Muscle of back (tissue), 11 donors: ENCODE data around the gene DIP2C. TPM values are rescaled to one million over a fixed set of nuclear protein-coding genes. Genes with fewer than 3 reads are reported as not detected.

ENCODE experiments used
- DNase-seq, 3 donors: peaks; one replicate each; pipeline versions ENCODE4 v3.0.0 to v3.0.0-alpha.2; 2013
- polyA plus RNA-seq, 10 donors: library from polyadenylated mRNA; unstranded; fragments of 120-200 nt; gene quantifications; one replicate each; pipeline ENCODE4 v1.2.1, GENCODE V29; 2013; ENCODE audit not compliant: insufficient read length in 10 of 10

Gene DIP2C
- polyA plus RNA-seq, 10 donors, result 23.3 to 30.9 (median 25.9) TPM

- DNase-seq, result no peak
Observed at GRCh38 chr10:613271-614138, 76.0 kb downstream of the DIP2C start.

GRCh38 chr10:612696-613095, 76.8 kb downstream of the DIP2C start:
- no peak for DNase-seq

GRCh38 chr10:610642-611305, 78.7 kb downstream of the DIP2C start:
- peak in 1 of 3 donors; percentile 82 for DNase-seq

- no peak for DNase-seq
Observed at GRCh38 chr10:609868-610545, 79.5 kb downstream of the DIP2C start.

GRCh38 chr10:609262-609658, 80.2 kb downstream of the DIP2C start:
- no peak for DNase-seq

GRCh38 chr10:608331-609261, 80.9 kb downstream of the DIP2C start:
- no peak for DNase-seq

- DNase-seq, result peak in 2 of 3 donors; percentile 67 to 77
Observed at GRCh38 chr10:607545-608185, 81.8 kb downstream of the DIP2C start.

GRCh38 chr10:606762-607544, 82.5 kb downstream of the DIP2C start:
- no peak for DNase-seq

GRCh38 chr10:605632-606325, 83.7 kb downstream of the DIP2C start:
- no peak for DNase-seq

GRCh38 chr10:604716-605631, 84.5 kb downstream of the DIP2C start:
- DNase-seq, result no peak

- no peak for DNase-seq
Observed at GRCh38 chr10:603745-604144, 85.7 kb downstream of the DIP2C start.

- no peak for DNase-seq
Observed at GRCh38 chr10:602391-603005, 87.0 kb downstream of the DIP2C start.

GRCh38 chr10:601660-601963, 87.9 kb downstream of the DIP2C start:
- no peak for DNase-seq

GRCh38 chr10:600876-601659, 88.4 kb downstream of the DIP2C start:
- DNase-seq, result no peak

- DNase-seq, result no peak
Observed at GRCh38 chr10:600234-600633, 89.2 kb downstream of the DIP2C start.

- no peak for DNase-seq
Observed at GRCh38 chr10:599767-600166, 89.7 kb downstream of the DIP2C start.
